Activated naive CD8-positive, alpha-beta T cell (primary cell): Measurements from ENCODE around the gene MIER1.
A peak's percentile ranks its signal among the peaks of the same experiment; 100 is the strongest.

ENCODE experiments used
- H3K27ac Mint-ChIP-seq: one replicate; pipeline ENCODE4 v1.8.0; 2021; ENCODE audit warnings: mixed read lengths
- H3K27me3 Mint-ChIP-seq: one replicate; pipeline ENCODE4 v1.8.0; 2021; ENCODE audit warnings: mixed read lengths
- H3K36me3 Mint-ChIP-seq: one replicate; pipeline ENCODE4 v1.8.0; 2021; ENCODE audit warnings: mixed read lengths
- H3K4me1 Mint-ChIP-seq: one replicate; pipeline ENCODE4 v1.8.0; 2021; ENCODE audit warnings: low read depth, mixed read lengths
- H3K4me3 Mint-ChIP-seq: one replicate; pipeline ENCODE4 v1.8.0; 2021; ENCODE audit warnings: mild to moderate bottlenecking, mixed read lengths
- H3K9me3 Mint-ChIP-seq: one replicate; pipeline ENCODE4 v1.8.0; 2021; ENCODE audit warnings: low read depth, mixed read lengths

MIER1 gene

GRCh38 chr1:67001682-67002425 is 77.1 kb downstream of the MIER1 start:
- Mint-ChIP-seq H3K36me3 (peaks cover 10% of the 10 kb centered on the region), H3K4me1 (peaks cover 26% of the 10 kb centered on the region), H3K27ac (peak overlapping the region; percentile 56), H3K27me3 (no peaks in the 10 kb centered on the region), H3K9me3 (no peaks in the 10 kb centered on the region), H3K4me3 (no peak overlapping the region)

- Mint-ChIP-seq H3K9me3 (no peaks in the 10 kb centered on the region), H3K27me3 (no peaks in the 10 kb centered on the region), H3K4me1 (peaks cover 21% of the 10 kb centered on the region), H3K36me3 (peaks cover 14% of the 10 kb centered on the region), H3K27ac (no peak overlapping the region), H3K4me3 (no peak overlapping the region)
Observed at GRCh38 chr1:67004176-67004575, 79.4 kb downstream of the MIER1 start.

- peaks cover 16% of the 10 kb centered on the region for H3K4me1 Mint-ChIP-seq
- H3K27me3 Mint-ChIP-seq, result no peaks in the 10 kb centered on the region
- no peak overlapping the region for H3K4me3 Mint-ChIP-seq
- peaks cover 17% of the 10 kb centered on the region for H3K36me3 Mint-ChIP-seq
- peak overlapping the region; percentile 35 for H3K27ac Mint-ChIP-seq
- H3K9me3 Mint-ChIP-seq, result no peaks in the 10 kb centered on the region
Observed at GRCh38 chr1:67005068-67005467, 80.3 kb downstream of the MIER1 start.

GRCh38 chr1:67009792-67010191 is 85.0 kb downstream of the MIER1 start:
- Mint-ChIP-seq H3K27me3 (no peaks in the 10 kb centered on the region), H3K4me3 (no peak overlapping the region), H3K4me1 (peaks cover 7% of the 10 kb centered on the region), H3K36me3 (peaks cover 11% of the 10 kb centered on the region), H3K27ac (no peak overlapping the region), H3K9me3 (no peaks in the 10 kb centered on the region)

GRCh38 chr1:67013573-67013972 is 88.8 kb downstream of the MIER1 start:
- Mint-ChIP-seq H3K27ac (peak overlapping the region; percentile 46), H3K27me3 (no peaks in the 10 kb centered on the region), H3K36me3 (peaks cover 14% of the 10 kb centered on the region), H3K9me3 (no peaks in the 10 kb centered on the region), H3K4me1 (peaks cover 4% of the 10 kb centered on the region), H3K4me3 (no peak overlapping the region)

GRCh38 chr1:67018574-67018973 is 93.8 kb downstream of the MIER1 start:
- H3K4me1 Mint-ChIP-seq, result peaks cover 4% of the 10 kb centered on the region
- peaks cover 32% of the 10 kb centered on the region for H3K36me3 Mint-ChIP-seq
- H3K27ac Mint-ChIP-seq, result no peak overlapping the region
- H3K9me3 Mint-ChIP-seq, result no peaks in the 10 kb centered on the region
- no peaks in the 10 kb centered on the region for H3K27me3 Mint-ChIP-seq
- no peak overlapping the region for H3K4me3 Mint-ChIP-seq

GRCh38 chr1:67019121-67019520 is 94.3 kb downstream of the MIER1 start:
- Mint-ChIP-seq H3K4me1 (peaks cover 2% of the 10 kb centered on the region), H3K4me3 (no peak overlapping the region), H3K36me3 (peaks cover 32% of the 10 kb centered on the region), H3K27me3 (no peaks in the 10 kb centered on the region), H3K9me3 (no peaks in the 10 kb centered on the region), H3K27ac (no peak overlapping the region)

- H3K36me3 Mint-ChIP-seq, result peaks cover 32% of the 10 kb centered on the region
- H3K27me3 Mint-ChIP-seq, result no peaks in the 10 kb centered on the region
- no peak overlapping the region for H3K4me3 Mint-ChIP-seq
- H3K27ac Mint-ChIP-seq, result no peak overlapping the region
- no peaks in the 10 kb centered on the region for H3K9me3 Mint-ChIP-seq
- H3K4me1 Mint-ChIP-seq, result peaks cover 2% of the 10 kb centered on the region
Observed at GRCh38 chr1:67019600-67020136, 94.9 kb downstream of the MIER1 start.

- peaks cover 2% of the 10 kb centered on the region for H3K4me1 Mint-ChIP-seq
- no peak overlapping the region for H3K27ac Mint-ChIP-seq
- H3K36me3 Mint-ChIP-seq, result peaks cover 39% of the 10 kb centered on the region
- no peak overlapping the region for H3K4me3 Mint-ChIP-seq
- H3K9me3 Mint-ChIP-seq, result no peaks in the 10 kb centered on the region
- no peaks in the 10 kb centered on the region for H3K27me3 Mint-ChIP-seq
Observed at GRCh38 chr1:67020304-67020703, 95.5 kb downstream of the MIER1 start.

GRCh38 chr1:67020765-67021164 is 96.0 kb downstream of the MIER1 start:
- H3K36me3 Mint-ChIP-seq, result peaks cover 41% of the 10 kb centered on the region
- H3K4me1 Mint-ChIP-seq, result peaks cover 2% of the 10 kb centered on the region
- H3K27ac Mint-ChIP-seq, result no peak overlapping the region
- no peaks in the 10 kb centered on the region for H3K9me3 Mint-ChIP-seq
- no peak overlapping the region for H3K4me3 Mint-ChIP-seq
- H3K27me3 Mint-ChIP-seq, result no peaks in the 10 kb centered on the region

GRCh38 chr1:67029472-67029871 is 104.7 kb downstream of the MIER1 start:
- no peak overlapping the region for H3K27ac Mint-ChIP-seq
- H3K36me3 Mint-ChIP-seq, result peaks cover 23% of the 10 kb centered on the region
- no peaks in the 10 kb centered on the region for H3K27me3 Mint-ChIP-seq
- no peak overlapping the region for H3K4me3 Mint-ChIP-seq
- peaks cover 6% of the 10 kb centered on the region for H3K4me1 Mint-ChIP-seq
- no peaks in the 10 kb centered on the region for H3K9me3 Mint-ChIP-seq

- no peak overlapping the region for H3K4me3 Mint-ChIP-seq
- no peaks in the 10 kb centered on the region for H3K27me3 Mint-ChIP-seq
- peaks cover 4% of the 10 kb centered on the region for H3K9me3 Mint-ChIP-seq
- H3K4me1 Mint-ChIP-seq, result peaks cover 12% of the 10 kb centered on the region
- H3K27ac Mint-ChIP-seq, result no peak overlapping the region
- H3K36me3 Mint-ChIP-seq, result peaks cover 27% of the 10 kb centered on the region
Observed at GRCh38 chr1:67031121-67031858, 106.5 kb downstream of the MIER1 start.

GRCh38 chr1:67031859-67032247 is 107.1 kb downstream of the MIER1 start:
- Mint-ChIP-seq H3K27ac (no peak overlapping the region), H3K9me3 (peaks cover 4% of the 10 kb centered on the region), H3K27me3 (no peaks in the 10 kb centered on the region), H3K4me3 (no peak overlapping the region), H3K36me3 (peaks cover 30% of the 10 kb centered on the region), H3K4me1 (peaks cover 12% of the 10 kb centered on the region)
